GM21786 (cell line): ENCODE measurements around the gene MRNIP.
"Not testable (repeated sequence)": the region's sequence is repeated elsewhere in the genome, so short reads cannot be mapped to it uniquely, and the experiment has no call there.

Source experiments
- ATAC-seq: cut with Tn5 transposase; IDR thresholded peaks from one replicate; pipeline ENCODE4 v1.9.1; 2021; ENCODE audit not compliant: unreplicated experiment

MRNIP gene

DNA sequence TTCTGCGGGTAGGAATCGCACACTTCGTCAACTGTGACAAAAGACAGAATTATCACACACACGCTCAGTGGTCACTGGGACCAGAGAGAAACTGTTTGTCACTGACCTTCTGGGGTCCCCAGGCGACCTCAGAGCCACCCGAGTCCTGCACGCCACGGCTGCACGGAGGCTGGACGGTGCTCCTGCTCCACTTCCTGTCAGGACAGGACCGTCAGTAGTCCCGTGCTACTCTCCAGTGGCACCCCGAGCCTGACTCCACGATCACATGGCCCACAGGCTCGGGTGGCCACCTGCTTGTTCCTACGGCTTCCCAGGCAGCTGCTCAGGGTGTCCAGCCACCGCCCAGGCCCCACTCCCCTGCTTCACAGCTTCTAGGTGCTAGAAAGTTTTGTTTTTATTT, 17.9 kb downstream of the MRNIP start:
- ATAC-seq: no peak

DNA sequence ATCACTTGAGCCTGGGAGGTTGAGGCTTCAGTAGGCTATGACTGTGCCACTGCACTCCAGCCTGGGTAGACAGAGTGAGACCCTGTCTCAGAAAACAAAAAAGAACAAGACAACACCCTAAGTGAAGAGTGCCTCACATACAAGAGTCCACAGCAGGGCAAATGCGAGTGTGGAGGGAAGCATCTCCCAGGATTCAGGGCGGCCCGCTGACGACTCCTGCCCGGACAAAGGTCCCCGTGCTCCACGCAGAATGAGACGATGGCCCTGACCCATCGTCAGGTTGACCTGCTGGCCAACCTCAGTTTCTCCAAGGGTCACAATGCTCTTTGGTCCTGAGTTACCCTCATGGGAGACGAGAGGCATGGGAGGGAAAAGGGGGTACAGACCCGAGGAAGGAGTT, 18.3 kb downstream of the MRNIP start:
- ATAC-seq: no peak

DNA sequence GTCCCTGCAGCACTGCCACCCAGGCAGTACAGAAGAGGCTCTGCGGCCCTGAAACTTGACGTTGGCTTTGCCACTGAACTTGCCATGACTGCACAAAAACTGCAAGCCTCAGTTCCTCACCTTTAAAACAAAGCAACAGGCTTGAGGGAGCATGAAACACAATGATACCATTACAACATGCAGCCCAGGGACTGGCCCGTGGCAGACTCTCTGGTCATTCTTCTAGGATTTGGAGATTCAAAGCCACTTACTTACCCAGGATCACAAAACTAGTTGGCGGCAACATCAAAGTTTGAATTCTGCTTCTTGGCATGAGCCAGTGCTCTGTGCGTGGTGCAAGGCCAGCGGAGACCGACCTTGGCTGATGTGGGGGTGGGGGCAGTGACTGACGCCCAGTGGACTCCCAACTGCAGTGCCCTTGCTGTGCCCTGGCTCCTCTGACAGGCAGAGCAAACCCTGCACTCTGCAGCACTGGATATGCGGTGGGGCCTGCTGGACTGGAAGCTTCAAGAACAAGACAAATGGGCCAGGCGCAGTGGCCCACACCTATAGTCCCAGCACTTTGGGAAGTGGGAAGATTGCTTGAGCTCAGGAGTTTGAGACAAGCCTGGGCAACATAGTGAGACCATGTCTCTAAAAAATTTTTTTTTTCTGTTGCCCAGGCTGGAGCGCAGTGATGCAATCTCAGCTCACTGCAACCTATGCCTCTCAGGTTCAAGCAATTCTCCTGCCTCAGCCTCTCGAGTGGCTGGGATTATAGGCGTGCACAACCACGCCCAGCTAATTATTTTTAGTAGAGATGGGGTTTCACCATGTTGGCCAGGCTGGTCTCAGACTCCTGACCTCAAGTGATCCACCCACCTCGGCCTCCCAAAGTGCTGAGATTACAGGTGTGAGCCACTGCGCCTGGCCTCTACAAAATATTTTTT, 19.0 kb downstream of the MRNIP start:
- no peak for ATAC-seq

GRCh38 chr5:179837076-179838011, 21.3 kb downstream of the MRNIP start:
- no peak for ATAC-seq

DNA sequence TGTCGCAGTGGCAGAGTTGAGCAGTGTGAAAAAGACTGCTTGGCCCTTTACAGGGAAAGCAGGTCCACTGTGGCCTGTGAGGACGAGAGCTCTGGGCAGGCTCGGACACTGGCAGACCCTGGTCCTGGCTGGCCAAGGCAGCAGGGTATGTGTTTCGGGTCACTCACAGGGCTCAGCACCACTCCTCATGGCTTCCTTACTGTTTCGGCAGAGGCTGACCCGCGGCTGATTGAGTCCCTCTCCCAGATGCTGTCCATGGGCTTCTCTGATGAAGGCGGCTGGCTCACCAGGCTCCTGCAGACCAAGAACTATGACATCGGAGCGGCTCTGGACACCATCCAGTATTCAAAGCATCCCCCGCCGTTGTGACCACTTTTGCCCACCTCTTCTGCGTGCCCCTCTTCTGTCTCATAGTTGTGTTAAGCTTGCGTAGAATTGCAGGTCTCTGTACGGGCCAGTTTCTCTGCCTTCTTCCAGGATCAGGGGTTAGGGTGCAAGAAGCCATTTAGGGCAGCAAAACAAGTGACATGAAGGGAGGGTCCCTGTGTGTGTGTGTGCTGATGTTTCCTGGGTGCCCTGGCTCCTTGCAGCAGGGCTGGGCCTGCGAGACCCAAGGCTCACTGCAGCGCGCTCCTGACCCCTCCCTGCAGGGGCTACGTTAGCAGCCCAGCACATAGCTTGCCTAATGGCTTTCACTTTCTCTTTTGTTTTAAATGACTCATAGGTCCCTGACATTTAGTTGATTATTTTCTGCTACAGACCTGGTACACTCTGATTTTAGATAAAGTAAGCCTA, 22.2 kb downstream of the MRNIP start:
- ATAC-seq: peak; percentile 53

DNA sequence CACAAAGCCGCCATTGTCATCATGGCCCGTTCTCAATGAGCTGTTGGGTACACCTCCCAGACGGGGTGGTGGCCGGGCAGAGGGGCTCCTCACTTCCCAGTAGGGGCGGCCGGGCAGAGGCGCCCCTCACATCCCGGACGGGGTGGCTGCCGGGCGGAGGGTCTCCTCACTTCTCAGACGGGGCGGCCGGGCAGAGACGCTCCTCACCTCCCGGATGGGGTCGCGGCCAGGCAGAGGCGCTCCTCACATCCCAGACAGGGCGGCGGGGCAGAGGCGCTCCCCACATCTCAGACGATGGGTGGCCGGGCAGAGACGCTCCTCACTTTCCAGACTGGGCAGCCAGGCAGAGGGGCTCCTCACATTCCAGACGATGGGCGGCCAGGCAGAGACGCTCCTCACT, 23.7 kb downstream of the MRNIP start:
- not testable (repeated sequence) for ATAC-seq

- no peak for ATAC-seq
Measured at GRCh38 chr5:179834120-179834519, 24.5 kb downstream of the MRNIP start.

GRCh38 chr5:179833709-179834070, 24.9 kb downstream of the MRNIP start:
- ATAC-seq: no peak

DNA sequence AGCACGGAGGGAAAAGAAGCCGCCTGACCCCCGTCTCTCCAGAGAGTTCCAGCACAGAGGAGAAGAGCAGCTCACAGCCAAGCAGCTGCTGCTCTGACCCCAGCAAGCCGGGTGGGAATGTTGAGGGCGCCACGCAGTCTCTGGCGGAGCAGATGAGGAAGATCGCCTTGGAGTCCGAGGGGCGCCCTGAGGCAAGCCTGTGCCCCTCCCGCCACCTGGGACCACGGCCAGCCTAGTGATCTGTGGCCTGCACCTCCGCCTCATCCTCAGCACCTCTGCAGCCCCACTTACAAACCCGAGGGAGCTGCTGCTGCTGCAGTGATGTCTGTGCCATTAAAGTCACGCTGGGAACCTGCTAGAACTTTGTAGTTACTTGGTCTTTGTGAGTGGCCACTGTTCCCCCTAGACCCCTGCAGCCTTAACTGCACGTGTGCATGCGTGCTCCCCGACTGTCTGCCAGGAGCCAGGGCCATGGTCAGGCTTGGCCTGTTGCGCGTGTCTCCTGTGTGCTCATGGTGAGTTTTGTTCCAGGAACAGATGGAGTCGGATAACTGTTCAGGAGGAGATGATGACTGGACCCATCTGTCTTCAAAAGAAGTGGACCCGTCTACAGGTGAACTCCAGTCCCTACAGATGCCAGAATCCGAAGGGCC, 25.4 kb downstream of the MRNIP start:
- ATAC-seq: no peak

GRCh38 chr5:179832039-179832745, 26.4 kb downstream of the MRNIP start:
- no peak for ATAC-seq

DNA sequence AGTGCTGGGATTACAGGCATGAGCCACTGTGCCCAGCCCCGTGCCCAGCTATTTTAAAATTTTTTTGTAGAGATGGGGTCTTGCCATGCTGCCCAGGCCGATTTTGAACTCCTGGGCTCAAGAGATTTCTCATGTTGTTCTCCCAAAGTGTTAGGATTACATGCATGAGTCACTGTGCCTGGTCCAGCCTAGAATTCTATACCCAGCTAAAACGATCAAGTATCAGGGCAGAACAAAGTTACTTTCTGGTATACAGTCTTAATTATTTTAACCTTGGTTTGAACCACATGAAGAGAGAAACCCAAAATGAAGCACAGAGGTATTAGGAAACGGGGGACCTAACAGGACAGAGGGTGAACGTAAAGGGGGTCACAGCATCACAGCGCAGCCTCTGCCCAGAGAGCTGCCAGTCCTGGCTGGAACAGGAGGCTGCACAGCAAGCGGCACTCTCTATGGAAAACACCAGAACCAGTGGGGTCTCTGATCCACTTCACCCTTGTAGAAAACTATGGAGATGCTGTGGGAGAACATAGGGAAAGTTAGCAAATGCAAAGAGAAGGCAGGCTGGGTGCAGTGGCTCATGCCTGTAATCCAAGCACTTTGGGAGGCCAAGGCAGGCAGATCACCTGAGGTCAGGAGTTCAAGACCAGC, 27.7 kb downstream of the MRNIP start:
- ATAC-seq: no peak

GRCh38 chr5:179829732-179830435, 28.7 kb downstream of the MRNIP start:
- no peak for ATAC-seq

DNA sequence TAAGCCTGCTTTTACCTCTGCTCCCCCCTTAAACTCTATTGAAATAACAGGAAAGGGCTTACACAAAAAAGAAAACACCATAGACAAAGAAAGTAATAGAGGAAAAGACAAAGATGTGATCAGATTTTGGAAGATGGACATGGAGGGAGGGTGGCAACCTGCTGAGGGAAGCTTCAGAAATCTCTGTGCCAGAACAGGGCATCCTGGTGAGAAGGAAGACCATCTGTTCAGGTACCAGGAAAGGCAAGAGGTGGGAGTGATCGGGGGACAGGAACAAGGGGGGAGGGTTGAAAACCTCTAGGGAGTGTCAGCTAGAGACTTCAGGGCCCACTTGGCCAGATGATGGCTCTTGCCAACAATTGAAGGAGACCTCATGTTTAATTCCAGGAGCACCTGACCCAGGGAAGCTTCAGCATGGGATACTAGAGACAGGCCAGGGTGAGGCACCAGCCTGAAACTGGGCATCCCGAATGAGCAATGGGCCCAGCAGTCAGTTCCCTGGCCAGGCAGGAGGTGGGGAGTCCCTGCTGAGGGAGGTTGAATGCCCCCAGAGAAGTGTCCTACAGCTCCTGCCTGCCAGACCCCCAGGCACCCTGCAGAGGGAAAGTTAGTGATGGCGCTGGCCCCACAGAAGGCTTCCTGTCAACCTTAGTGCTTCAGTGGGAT, 29.7 kb downstream of the MRNIP start:
- ATAC-seq: no peak

DNA sequence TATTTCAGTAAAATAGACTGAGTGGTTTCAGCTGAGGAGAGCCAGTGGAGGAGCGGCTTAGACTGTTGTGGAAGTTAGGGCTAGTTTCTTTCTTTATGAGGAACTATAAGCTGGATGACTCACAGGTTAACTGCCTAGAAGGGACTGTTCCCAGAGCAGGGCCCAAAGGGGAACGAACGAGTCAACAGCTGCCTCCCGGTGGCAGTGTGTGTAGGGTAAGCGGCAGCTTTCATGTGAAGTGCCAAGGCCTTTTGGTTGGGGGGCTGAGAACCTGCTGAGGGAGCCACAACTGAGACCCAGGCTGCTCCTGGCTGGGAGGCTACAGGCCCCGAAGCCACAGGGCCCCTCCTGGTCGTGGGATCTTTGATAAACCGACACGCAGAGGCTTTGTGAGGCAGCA, 30.9 kb downstream of the MRNIP start:
- no peak for ATAC-seq

GRCh38 chr5:179825655-179826182, 32.9 kb downstream of the MRNIP start:
- ATAC-seq: no peak

DNA sequence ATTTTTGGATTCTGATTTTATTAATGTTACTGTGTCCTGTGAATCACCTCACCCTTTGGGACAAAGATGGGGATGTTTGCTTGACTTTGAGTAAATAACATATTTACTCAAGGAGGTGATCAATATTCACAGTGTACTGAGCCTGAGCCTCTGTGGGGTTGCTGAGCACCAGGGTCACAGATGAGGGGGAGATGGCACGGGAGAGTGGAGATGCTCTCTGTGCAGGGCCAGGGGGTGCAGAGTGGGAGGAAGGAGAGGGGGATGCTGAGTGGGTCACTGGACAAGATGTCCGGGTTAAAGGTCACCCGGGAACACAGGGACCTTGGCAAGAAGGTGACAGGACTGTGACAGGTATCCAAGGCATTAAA, 33.9 kb downstream of the MRNIP start:
- ATAC-seq: no peak

DNA sequence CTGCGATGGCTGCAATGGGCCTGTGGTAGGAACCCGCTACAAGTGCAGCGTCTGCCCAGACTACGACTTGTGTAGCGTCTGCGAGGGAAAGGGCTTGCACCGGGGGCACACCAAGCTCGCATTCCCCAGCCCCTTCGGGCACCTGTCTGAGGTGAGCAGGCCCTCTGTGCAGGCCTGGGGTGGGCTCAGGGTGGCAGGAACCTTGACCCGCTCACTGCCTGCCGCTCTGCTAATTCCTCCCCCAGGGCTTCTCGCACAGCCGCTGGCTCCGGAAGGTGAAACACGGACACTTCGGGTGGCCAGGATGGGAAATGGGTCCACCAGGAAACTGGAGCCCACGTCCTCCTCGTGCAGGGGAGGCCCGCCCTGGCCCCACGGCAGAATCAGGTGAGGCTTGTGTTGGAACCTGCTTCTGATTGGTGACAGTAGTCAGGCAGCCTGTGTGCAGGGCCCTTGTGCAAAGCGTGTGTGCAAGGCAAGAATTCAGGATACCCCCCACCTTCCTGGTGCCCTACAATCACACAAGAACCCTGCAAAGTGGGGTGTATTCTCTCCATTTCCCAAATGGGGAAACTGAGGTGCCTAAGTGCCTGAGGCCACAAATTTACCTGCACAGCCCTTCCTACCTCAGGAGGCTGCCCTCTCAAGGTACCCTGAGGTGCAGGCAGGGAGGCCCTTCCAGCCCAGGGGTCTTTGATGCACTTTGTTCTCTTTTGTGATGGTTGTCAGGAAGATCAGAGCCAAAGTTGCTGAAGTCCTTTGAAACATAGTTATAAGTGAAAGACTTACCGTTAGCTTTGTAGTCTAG, 34.5 kb downstream of the MRNIP start:
- ATAC-seq: no peak
